GM18502 (cell line): ENCODE data around the gene DAB2IP.
A peak's percentile ranks its signal among the peaks of the same experiment; 100 is the strongest.

Experiments used
- ATAC-seq: cut with Tn5 transposase; IDR thresholded peaks from one replicate; pipeline ENCODE4 v1.9.1; 2021; ENCODE audit warnings: mild to moderate bottlenecking; ENCODE audit not compliant: unreplicated experiment, poor library complexity

Gene DAB2IP

GRCh38 chr9:121696930-121697329 is 45.5 kb downstream of the DAB2IP start:
- no peak for ATAC-seq

GRCh38 chr9:121698627-121699570 is 47.5 kb downstream of the DAB2IP start:
- ATAC-seq = peak; percentile 73

DNA sequence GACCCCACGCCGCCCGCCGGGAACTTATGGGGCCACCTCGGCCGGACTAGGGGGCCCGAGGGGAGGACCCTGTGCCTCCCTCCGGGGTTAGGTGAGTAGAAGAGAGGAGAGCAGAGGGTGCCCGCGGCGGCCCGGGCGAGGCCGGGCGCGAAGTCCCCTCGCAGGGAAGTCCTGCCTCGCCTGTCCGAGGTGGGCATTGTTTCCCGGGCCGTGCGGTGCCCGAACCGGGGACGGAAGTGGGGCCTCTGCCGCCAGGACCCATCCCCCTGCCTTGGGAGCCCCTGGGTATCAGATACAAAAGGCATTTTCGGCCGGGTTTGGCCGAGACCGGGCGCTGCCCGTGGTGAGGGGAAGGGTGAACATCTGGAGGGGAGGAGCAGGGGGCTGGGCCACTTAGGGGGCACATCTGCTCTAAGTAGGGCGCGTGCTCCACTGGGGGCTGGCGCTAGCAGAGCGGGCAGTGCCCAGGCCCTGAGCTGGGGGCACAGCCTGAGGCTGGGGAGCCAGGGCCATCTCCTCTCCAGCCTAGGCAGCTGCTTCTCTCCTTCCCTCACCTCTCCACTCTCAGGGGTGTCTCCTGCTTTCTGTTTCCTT is 48.2 kb downstream of the DAB2IP start:
- peak; percentile 29 for ATAC-seq

- ATAC-seq = no peak
Observed at GRCh38 chr9:121700165-121700831, 48.9 kb downstream of the DAB2IP start.

DNA sequence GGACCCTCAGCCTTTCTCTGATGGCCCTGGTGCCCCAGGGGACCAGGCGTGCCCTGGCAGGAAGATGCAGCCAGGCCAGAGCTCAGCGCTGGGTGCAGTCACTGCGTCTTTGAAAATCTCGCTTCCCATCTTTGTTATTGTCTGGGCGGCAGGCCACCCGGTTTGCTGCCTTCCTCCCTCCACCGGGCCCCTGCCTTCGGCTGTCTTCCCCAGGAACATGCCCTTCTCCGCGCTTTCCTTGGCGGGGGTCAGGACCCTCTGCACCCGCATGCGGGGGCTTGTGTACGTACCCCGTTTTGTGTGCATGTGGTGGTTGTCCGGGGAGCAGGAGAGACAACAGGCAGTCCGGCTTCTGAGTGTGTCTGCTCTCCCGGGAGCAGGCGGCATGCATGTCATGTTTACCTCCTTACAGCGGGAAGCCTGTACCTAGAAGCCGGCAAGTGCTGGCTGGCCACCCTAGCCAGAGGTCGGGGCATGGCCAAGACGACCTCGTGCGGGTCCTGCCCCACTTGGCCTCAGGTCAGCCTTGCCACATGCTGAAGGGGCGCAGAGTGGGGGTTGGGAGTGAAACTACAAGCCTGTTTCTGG is 49.5 kb downstream of the DAB2IP start:
- ATAC-seq = no peak

DNA sequence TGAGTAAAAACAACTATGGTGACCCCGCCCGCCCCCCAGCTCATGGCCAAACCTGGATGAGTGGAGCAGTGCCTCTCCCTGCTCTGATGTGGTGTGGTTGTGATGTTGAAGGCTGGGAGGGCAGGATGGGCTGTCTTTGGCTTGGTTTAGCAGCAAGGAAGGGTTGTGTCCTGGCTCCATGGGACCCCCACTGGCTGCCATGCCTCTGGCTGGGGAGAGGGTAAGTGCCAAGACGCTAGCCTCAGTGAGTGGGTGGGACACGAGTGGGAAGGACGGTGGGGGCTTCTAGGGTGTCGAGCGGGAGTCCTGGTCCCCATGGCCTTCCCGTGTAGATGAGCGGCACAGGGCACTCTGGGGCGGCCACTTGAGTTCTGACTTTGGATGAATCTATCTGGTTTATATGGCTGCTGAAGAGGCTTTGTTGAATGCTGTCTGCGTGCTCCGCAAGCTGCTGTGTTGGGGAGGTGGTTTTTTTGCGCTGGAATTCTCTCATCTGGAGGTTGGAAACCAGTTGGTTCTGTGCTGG is 50.4 kb downstream of the DAB2IP start:
- no peak for ATAC-seq

GRCh38 chr9:121703014-121703734 is 51.7 kb downstream of the DAB2IP start:
- no peak for ATAC-seq

GRCh38 chr9:121704281-121704680 is 52.8 kb downstream of the DAB2IP start:
- no peak for ATAC-seq

DNA sequence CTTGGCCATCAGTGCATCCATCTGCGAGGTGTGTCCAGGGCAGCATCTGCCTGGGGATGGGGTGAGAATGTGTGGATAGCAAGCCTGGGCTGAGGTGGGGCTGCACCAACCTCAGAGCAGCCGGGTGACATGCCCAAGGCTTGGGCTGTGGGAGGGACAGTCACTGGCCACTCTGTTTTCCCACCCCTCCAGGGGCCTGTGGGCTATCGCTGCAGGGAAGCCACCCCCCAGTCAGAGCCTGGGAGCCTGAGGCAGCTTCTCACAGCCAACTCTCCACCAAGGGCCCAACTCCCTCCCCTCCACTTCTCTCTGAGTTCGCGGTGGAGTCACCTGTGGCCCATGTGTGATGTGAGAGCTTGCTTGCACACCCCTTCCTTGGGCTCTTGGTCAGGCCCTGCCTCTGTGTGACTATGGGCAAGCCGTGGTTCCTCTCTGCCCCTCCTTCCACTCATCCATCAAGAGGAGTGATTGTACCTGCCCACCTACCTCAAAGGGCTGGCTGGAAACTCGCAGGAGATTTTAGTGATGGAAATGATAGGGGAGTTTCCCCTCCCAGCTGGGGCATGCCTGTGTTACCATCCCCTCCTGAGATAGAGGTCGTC is 54.8 kb downstream of the DAB2IP start:
- ATAC-seq = no peak

DNA sequence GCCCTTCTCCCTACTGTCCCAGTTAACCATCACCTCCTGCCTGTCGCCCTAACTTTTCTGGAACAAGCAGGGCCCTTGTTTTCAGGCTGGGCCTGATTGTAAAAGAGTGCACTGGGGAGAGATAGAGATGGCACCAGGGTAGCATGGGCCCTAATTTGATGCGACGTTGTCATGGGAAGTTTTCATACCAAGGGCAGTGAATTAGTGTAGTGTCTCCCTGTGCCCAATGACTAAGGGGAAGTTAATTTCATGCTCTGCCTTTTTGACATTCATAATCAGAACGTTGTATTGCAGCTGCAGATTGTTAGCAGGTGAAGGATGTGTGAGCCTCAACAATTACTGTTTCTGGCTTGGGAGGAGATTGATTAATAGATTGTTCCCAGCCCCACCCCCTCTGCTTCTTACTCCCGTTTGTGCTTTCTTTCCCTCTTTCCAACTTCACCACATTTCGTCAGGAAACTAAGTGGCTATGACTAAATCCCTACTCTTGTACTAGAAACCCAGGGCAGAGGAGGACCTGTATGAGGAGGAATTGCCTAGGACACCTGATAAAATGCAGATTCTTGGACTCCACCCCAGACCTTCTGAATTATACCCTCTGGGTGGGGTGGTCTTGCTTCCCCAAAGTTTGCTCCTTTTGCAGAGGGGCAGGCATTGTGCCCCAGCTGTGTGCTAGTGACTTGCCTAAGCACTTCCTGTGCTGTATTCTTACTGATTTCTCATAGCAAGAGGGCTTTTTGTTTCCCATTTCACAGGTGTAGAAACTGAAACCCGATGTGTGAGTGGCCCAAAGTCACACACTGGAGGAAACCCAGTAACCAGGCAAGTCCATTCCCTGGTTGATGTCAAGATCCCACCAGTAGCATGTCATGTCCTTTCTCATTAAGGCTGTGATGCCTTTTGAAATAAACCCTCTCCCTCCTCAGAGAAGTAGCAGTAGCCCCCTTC is 56.3 kb downstream of the DAB2IP start:
- peak; percentile 82 for ATAC-seq

DNA sequence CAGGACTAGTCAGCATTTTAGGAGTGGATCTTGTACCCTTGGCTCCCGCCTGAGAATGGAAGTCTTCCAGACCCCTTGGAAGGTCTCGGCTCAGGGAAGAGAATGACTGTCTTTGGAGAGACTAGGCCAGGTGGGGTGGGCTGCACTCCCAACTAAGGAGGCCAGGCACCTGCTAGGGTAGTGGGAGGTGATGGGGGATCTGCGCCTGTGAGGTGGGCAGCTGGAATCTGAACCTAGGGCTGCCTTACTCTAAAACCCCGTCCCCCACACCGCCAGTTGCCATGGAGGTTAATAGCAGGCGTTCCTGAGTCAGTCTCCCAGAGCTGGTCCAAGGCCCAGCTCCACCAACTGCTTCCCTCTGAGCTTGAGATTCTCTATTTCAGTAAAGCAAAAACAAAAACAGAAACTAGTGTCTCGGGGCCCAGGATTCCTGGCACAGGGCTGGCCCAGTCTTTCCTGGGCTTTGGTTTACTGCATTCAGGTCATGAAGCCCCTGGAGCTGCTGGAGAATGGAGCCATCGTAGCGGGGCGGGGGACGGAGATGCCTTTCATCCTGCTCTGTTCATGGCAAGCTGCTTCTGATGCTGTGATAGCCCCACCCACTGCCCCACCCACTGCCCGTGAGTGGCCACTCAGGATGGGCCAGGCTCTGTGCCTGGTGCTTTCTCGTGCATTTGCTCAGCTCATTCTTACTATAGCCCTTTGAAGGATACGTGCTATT is 57.5 kb downstream of the DAB2IP start:
- ATAC-seq = no peak

DNA sequence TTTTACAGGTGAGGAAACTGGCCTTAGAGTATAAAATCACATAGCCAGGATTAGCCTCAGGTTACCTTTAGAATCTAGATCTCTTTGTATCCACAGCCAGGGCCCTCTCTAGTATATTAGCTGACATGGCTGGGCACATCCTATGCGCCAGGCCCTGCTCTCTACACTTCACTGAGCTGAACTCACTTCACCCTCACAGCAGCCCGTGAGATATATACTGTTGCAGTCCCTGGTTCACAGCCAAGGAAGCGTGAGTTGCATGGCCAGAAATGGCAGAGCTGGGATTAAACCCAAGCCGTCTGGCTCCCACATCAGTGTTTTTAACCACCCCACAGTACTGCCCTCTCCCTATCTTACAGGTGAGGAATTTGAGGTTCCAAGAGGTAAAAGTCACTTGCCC is 58.4 kb downstream of the DAB2IP start:
- ATAC-seq = no peak

- ATAC-seq = no peak
Observed at GRCh38 chr9:121711281-121711680, 59.8 kb downstream of the DAB2IP start.

- ATAC-seq = no peak
Observed at GRCh38 chr9:121711797-121712196, 60.4 kb downstream of the DAB2IP start.

GRCh38 chr9:121713400-121714070 is 62.1 kb downstream of the DAB2IP start:
- ATAC-seq = no peak

GRCh38 chr9:121714075-121714705 is 62.8 kb downstream of the DAB2IP start:
- ATAC-seq = no peak

DNA sequence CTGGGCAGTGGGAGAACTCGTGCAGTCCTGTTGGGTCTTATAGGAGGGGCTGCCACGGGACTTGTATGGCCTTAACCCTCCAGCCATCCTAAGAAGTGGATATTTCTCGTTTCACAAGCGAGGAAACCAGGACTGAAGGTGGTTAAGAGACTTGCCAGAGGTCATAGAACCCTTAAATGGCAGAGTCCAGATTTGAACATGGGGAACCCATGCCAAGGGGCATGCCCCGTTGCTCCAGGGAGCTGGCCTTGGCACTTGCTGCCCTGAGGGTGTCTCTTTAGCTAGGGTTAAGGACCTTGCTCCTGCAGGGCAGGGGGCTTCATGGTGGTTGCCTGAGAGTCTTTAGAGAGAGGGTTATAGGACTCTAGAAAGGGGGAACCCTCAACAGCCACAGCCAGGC is 63.4 kb downstream of the DAB2IP start:
- ATAC-seq = no peak
